ENCODE data around the gene FAM187B.

FAM187B gene

GRCh38 chr19:35226748-35227147 is 1.8 kb downstream of the FAM187B start:
- Histone ChIP-seq H3K9me3 (ENCODE audit: insufficient read depth, low read length) (no peaks in the 10 kb centered on the region), H4K20me1 (ENCODE audit: insufficient read depth, low read length) (no peaks in the 10 kb centered on the region)
- TF ChIP-seq, protein P1, sequence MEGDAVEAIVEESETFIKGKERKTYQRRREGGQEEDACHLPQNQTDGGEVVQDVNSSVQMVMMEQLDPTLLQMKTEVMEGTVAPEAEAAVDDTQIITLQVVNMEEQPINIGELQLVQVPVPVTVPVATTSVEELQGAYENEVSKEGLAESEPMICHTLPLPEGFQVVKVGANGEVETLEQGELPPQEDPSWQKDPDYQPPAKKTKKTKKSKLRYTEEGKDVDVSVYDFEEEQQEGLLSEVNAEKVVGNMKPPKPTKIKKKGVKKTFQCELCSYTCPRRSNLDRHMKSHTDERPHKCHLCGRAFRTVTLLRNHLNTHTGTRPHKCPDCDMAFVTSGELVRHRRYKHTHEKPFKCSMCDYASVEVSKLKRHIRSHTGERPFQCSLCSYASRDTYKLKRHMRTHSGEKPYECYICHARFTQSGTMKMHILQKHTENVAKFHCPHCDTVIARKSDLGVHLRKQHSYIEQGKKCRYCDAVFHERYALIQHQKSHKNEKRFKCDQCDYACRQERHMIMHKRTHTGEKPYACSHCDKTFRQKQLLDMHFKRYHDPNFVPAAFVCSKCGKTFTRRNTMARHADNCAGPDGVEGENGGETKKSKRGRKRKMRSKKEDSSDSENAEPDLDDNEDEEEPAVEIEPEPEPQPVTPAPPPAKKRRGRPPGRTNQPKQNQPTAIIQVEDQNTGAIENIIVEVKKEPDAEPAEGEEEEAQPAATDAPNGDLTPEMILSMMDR (IDR thresholded peaks at IDR 0.05; ENCODE audit: low read depth, low read length) = no peak
- TF ChIP-seq EZH2phosphoT487 (IDR thresholded peaks at IDR 0.05; ENCODE audit: low read depth) = no peak

DNA sequence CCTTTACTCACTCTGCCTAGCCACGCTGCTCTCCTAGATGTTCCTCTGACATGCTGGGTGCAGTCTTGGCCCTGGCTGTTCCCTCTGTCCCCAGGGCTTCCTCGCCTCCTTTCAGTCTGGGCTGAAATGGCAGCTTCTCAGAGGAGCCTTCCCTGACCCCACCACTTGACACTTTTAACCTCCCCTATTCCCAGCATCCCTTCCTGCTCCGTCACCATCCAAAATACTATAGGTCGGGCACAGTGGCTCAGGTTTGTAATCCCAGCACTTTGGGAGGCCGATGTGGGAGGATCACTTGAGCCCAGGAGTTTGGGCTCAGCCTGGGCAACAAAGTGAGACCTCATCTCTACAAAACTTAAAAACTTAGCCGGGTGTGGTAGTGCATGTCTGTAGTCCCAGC is 2.6 kb downstream of the FAM187B start:
- Histone ChIP-seq H3K9me3 (ENCODE audit: insufficient read depth, low read length) (no peaks in the 10 kb centered on the region), H3K27me3 (ENCODE audit: low read depth, low read length) (peaks cover 3% of the 10 kb centered on the region; the same call in 1 of the 2 replicates), H3K9ac (ENCODE audit: low read length) (no peak overlapping the region), H3K4me3 (ENCODE audit: low read length) (no peak overlapping the region), H4K20me1 (ENCODE audit: insufficient read depth, low read length) (no peaks in the 10 kb centered on the region), H3K4me1 (ENCODE audit: low read length) (no peaks in the 10 kb centered on the region), H3K4me2 (ENCODE audit: low read length) (no peak overlapping the region), H3K36me3 (replicated peaks; ENCODE audit: low read depth, low read length) (no peaks in the 10 kb centered on the region), H2AFZ (ENCODE audit: low read depth, low read length) (no peak overlapping the region), H3K27ac (ENCODE audit: low read length) (no peak overlapping the region), H3K79me2 (ENCODE audit: low read length) (no peaks in the 10 kb centered on the region)
- TF ChIP-seq, protein P1 (IDR thresholded peaks at IDR 0.05; ENCODE audit: low read depth, low read length) = no peak
- TF ChIP-seq EZH2phosphoT487 (IDR thresholded peaks at IDR 0.05; ENCODE audit: low read depth) = no peak

More at GRCh38 chr19:35226748-35227147, 1.8 kb downstream of the FAM187B start:
- no peak overlapping the region for H3K4me3 ChIP-seq (ENCODE audit: low read length)
- H3K9ac ChIP-seq (ENCODE audit: low read length) = no peak overlapping the region
- no peak overlapping the region for H3K4me2 ChIP-seq (ENCODE audit: low read length)
- peaks cover 6% of the 10 kb centered on the region; the same call in 1 of the 2 replicates for H3K27me3 ChIP-seq (ENCODE audit: low read depth, low read length)
- no peaks in the 10 kb centered on the region for H3K36me3 ChIP-seq (replicated peaks; ENCODE audit: low read depth, low read length)
- no peaks in the 10 kb centered on the region for H3K79me2 ChIP-seq (ENCODE audit: low read length)
- no peaks in the 10 kb centered on the region for H3K4me1 ChIP-seq (ENCODE audit: low read length)
- H2AFZ ChIP-seq (ENCODE audit: low read depth, low read length) = no peak overlapping the region
- H3K27ac ChIP-seq (ENCODE audit: low read length) = no peak overlapping the region

- no peaks in the 10 kb centered on the region for H3K9me3 ChIP-seq (ENCODE audit: insufficient read depth, low read length)
- H3K4me3 ChIP-seq (ENCODE audit: low read length) = no peak overlapping the region
- peaks cover 3% of the 10 kb centered on the region; the same call in 1 of the 2 replicates for H3K27me3 ChIP-seq (ENCODE audit: low read depth, low read length)
- no peaks in the 10 kb centered on the region for H3K4me1 ChIP-seq (ENCODE audit: low read length)
- TF ChIP-seq, protein P1 (IDR thresholded peaks at IDR 0.05; ENCODE audit: low read depth, low read length) = no peak
- no peak for TF ChIP-seq EZH2phosphoT487 (IDR thresholded peaks at IDR 0.05; ENCODE audit: low read depth)
- no peak overlapping the region for H3K27ac ChIP-seq (ENCODE audit: low read length)
- no peak overlapping the region for H3K9ac ChIP-seq (ENCODE audit: low read length)
- H3K79me2 ChIP-seq (ENCODE audit: low read length) = no peaks in the 10 kb centered on the region
- H3K36me3 ChIP-seq (replicated peaks; ENCODE audit: low read depth, low read length) = no peaks in the 10 kb centered on the region
- H3K4me2 ChIP-seq (ENCODE audit: low read length) = no peak overlapping the region
- no peak overlapping the region for H2AFZ ChIP-seq (ENCODE audit: low read depth, low read length)
- H4K20me1 ChIP-seq (ENCODE audit: insufficient read depth, low read length) = no peaks in the 10 kb centered on the region
Observed at GRCh38 chr19:35224681-35225571, 3.6 kb downstream of the FAM187B start.

GRCh38 chr19:35223862-35224505 is 4.6 kb downstream of the FAM187B start:
- Histone ChIP-seq H4K20me1 (ENCODE audit: insufficient read depth, low read length) (no peaks in the 10 kb centered on the region), H2AFZ (ENCODE audit: low read depth, low read length) (no peak overlapping the region), H3K4me2 (ENCODE audit: low read length) (no peak overlapping the region), H3K36me3 (replicated peaks; ENCODE audit: low read depth, low read length) (no peaks in the 10 kb centered on the region), H3K4me3 (ENCODE audit: low read length) (no peak overlapping the region), H3K79me2 (ENCODE audit: low read length) (no peaks in the 10 kb centered on the region), H3K9me3 (ENCODE audit: insufficient read depth, low read length) (peaks cover 6% of the 10 kb centered on the region; the same call in 1 of the 2 replicates), H3K27me3 (ENCODE audit: low read depth, low read length) (no peaks in the 10 kb centered on the region), H3K27ac (ENCODE audit: low read length) (no peak overlapping the region), H3K9ac (ENCODE audit: low read length) (no peak overlapping the region), H3K4me1 (ENCODE audit: low read length) (no peaks in the 10 kb centered on the region)
- TF ChIP-seq, protein P1 (IDR thresholded peaks at IDR 0.05; ENCODE audit: low read depth, low read length) = no peak
- no peak for TF ChIP-seq EZH2phosphoT487 (IDR thresholded peaks at IDR 0.05; ENCODE audit: low read depth)

Data from OCI-LY3 (cell line).